ENCODE data around the gene TMEM106A.
"Not testable (repeated sequence)": the region's sequence is repeated elsewhere in the genome, so short reads cannot be mapped to it uniquely, and the experiment has no call there.

Gene TMEM106A

DNA sequence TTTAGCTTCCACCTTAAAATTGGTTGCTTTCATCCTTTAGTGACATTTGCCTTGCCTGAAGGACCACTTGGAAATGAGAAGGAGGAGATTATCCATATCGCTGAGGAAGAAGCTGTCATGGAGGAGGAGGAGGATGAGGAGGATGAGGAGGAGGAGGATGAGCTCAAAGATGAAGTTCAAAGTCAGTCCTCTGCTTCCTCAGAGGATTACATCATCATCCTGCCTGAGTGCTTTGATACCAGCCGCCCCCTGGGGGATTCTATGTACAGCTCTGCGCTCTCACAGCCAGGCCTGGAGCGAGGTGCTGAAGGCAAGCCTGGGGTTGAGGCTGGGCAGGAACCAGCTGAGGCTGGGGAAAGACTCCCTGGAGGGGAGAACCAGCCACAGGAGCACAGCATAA lies 11.5 kb upstream of the TMEM106A start:
- H3K4me3 ChIP-seq (ENCODE audit: low read depth, low read length): no peak overlapping the region
- TF ChIP-seq, protein P1, sequence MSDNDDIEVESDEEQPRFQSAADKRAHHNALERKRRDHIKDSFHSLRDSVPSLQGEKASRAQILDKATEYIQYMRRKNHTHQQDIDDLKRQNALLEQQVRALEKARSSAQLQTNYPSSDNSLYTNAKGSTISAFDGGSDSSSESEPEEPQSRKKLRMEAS (IDR thresholded peaks at IDR 0.05; ENCODE audit: low read depth, low read length): no peak
- TF ChIP-seq MYC (IDR thresholded peaks at IDR 0.05; ENCODE audit: low read depth, low read length) (no peak), POLR2A (IDR thresholded peaks at IDR 0.05; ENCODE audit: extremely low read depth, insufficient read length) (no peak)
- TF ChIP-seq, protein P2, sequence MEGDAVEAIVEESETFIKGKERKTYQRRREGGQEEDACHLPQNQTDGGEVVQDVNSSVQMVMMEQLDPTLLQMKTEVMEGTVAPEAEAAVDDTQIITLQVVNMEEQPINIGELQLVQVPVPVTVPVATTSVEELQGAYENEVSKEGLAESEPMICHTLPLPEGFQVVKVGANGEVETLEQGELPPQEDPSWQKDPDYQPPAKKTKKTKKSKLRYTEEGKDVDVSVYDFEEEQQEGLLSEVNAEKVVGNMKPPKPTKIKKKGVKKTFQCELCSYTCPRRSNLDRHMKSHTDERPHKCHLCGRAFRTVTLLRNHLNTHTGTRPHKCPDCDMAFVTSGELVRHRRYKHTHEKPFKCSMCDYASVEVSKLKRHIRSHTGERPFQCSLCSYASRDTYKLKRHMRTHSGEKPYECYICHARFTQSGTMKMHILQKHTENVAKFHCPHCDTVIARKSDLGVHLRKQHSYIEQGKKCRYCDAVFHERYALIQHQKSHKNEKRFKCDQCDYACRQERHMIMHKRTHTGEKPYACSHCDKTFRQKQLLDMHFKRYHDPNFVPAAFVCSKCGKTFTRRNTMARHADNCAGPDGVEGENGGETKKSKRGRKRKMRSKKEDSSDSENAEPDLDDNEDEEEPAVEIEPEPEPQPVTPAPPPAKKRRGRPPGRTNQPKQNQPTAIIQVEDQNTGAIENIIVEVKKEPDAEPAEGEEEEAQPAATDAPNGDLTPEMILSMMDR (IDR thresholded peaks at IDR 0.05; ENCODE audit: low read depth, low read length): no peak
- peak; percentile 82 for DNase-seq (ENCODE audit: low read depth)

DNA sequence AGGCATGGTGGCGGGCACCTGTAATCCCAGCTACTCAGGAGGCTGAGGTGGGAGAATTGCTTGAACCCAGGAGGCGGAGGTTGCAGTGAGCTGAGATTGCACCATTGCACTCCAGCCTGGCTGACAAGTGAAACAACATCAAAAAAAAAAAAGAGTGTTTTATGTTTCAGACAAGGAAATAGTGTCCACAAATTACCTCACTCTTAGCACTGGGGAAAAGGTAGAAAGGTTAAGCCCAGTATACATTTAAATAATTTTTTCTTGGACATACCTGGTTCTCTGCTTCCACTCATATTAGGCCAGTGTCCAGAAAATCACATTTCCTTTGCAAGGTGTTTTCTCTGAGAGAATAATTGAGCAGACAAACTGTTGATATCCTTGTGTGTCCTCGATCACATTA lies 8.7 kb upstream of the TMEM106A start:
- DNase-seq (ENCODE audit: low read depth); H3K4me3 ChIP-seq (ENCODE audit: low read depth, low read length): not testable (repeated sequence)

DNA sequence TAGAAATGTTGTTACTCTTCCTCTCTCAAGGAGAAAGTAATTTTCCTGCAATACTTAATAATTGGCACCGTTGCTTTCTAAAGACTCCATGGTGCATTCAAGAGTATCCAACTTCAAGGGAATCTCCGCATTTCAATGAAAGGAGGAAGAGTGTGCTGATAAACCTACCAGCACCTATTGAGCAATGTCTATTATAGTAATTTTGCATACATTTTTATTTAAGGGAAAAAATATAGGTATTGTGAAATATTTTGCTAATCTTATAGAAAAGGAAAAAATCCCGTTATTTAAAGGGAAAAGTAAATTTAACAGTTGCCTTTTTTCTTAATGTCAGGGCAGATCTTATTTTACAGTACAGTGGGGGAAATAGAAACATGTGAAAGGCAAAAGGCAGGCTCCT lies 1.1 kb upstream of the TMEM106A start:
- no peak for TF ChIP-seq MYC (IDR thresholded peaks at IDR 0.05; ENCODE audit: low read depth, low read length)
- TF ChIP-seq, protein P1 (IDR thresholded peaks at IDR 0.05; ENCODE audit: low read depth, low read length): no peak
- no peak for TF ChIP-seq POLR2A (IDR thresholded peaks at IDR 0.05; ENCODE audit: extremely low read depth, insufficient read length)
- TF ChIP-seq, protein P2 (IDR thresholded peaks at IDR 0.05; ENCODE audit: low read depth, low read length): no peak
- peak overlapping the region; percentile 80 for H3K4me3 ChIP-seq (ENCODE audit: low read depth, low read length)
- DNase-seq (ENCODE audit: low read depth): no peak

DNA sequence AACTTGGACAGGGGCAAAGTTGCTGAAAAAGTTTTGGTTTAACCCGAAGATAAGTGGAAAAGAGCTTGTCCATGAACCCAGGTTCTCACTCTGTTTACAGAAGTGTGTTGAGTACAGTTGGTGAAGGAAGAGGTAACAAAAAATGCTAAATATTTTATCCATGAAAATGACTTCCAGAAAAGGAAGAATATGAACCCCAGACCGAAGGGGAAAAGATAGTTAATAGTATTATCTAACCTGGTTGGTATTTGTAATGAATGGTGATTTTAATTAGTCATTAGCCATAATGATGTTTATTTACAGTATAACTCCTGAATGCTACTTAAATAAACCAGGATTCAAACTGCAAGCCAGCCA lies 574 bp upstream of the TMEM106A start:
- peak; percentile 19 for DNase-seq (ENCODE audit: low read depth)
- peak overlapping the region; percentile 80 for H3K4me3 ChIP-seq (ENCODE audit: low read depth, low read length)
- TF ChIP-seq, protein P1 (IDR thresholded peaks at IDR 0.05; ENCODE audit: low read depth, low read length): no peak
- TF ChIP-seq, protein P2 (IDR thresholded peaks at IDR 0.05; ENCODE audit: low read depth, low read length): no peak
- TF ChIP-seq POLR2A (IDR thresholded peaks at IDR 0.05; ENCODE audit: extremely low read depth, insufficient read length) (no peak), MYC (IDR thresholded peaks at IDR 0.05; ENCODE audit: low read depth, low read length) (no peak)

DNA sequence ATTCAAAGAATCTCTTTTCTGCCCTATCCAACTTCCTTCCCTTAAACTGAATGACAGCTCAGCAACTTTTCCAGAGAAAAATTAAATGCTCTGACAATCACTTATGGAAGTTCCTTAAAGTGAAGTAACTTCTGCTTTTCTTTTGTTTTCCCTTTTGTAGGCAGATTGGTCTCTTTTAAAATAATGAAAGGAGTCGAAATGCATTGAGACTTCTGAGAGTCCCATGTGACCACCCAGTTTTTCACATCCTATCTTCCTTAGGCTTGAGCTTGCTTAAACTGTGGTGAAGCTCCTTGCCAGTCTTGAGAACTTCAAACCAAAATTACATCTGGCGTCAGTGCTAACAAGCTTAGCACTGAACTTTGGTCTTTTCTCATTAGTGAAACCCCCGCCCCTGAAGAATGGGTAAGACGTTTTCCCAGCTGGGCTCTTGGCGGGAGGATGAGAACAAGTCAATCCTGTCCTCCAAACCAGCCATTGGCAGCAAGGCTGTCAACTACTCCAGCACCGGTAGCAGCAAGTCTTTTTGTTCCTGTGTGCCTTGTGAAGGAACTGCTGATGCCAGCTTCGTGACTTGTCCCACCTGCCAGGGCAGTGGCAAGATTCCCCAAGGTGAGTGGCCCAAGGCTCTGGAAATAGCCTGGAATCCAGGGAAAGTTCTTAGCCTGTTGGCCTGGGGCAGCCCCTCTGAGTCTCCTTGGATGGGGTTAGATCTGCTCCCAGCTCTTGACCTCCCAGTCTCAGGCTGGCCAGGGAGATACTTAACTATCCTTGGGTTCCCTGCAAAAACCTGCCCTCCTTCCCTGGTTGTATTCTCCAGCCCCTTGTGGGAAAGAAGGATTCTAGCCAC lies 1.2 kb downstream of the TMEM106A start:
- H3K4me3 ChIP-seq (ENCODE audit: low read depth, low read length): peak overlapping the region; percentile 80
- DNase-seq (ENCODE audit: low read depth): peak; percentile 57
- TF ChIP-seq, protein P2 (IDR thresholded peaks at IDR 0.05; ENCODE audit: low read depth, low read length): no peak
- TF ChIP-seq MYC (IDR thresholded peaks at IDR 0.05; ENCODE audit: low read depth, low read length) (no peak), POLR2A (IDR thresholded peaks at IDR 0.05; ENCODE audit: extremely low read depth, insufficient read length) (no peak)
- TF ChIP-seq, protein P1 (IDR thresholded peaks at IDR 0.05; ENCODE audit: low read depth, low read length): no peak

GRCh38 chr17:43213545-43213944 lies 1.9 kb downstream of the TMEM106A start:
- no peak for TF ChIP-seq MYC (IDR thresholded peaks at IDR 0.05; ENCODE audit: low read depth, low read length)
- no peak for TF ChIP-seq POLR2A (IDR thresholded peaks at IDR 0.05; ENCODE audit: extremely low read depth, insufficient read length)
- TF ChIP-seq, protein P1 (IDR thresholded peaks at IDR 0.05; ENCODE audit: low read depth, low read length): no peak
- TF ChIP-seq, protein P2 (IDR thresholded peaks at IDR 0.05; ENCODE audit: low read depth, low read length): no peak
- no peak overlapping the region for H3K4me3 ChIP-seq (ENCODE audit: low read depth, low read length)

More at GRCh38 chr17:43213545-43213944, 1.9 kb downstream of the TMEM106A start:
- DNase-seq (ENCODE audit: low read depth): no peak
